HepG2 (cell line): ENCODE results near the gene KIF1C. TPM values are rescaled to one million over a fixed set of nuclear protein-coding genes. Genes with fewer than 3 reads are reported as not detected.

Source experiments
- ATAC-seq: fragments of 200-7000 bp; cut with Tn5 transposase; 3 replicates; pipeline ENCODE4 v1.9.1; 2020; ENCODE audit warnings: mild to moderate bottlenecking, moderate library complexity
- BruUV-seq: library from RNA; stranded (reverse); fragments of 400-500 nt; replicated peaks from 2 replicates; lab custom pipeline; 2021; lab: Mats Ljungman, UMichigan
- CTCF ChIA-PET: fragments of 300-600 bp; formaldehyde crosslinking; extraction: SDS; loops from one replicate; lab custom pipeline; 2021; ENCODE audit warnings: low total read pairs, inconsistent platforms, low intra/inter-chr PET ratio; lab: Yijun Ruan, JAX
- POLR2A ChIA-PET: fragments of 350-600 bp; sonication (Branson Sonifier 250); formaldehyde crosslinking; loops from one replicate; lab custom pipeline; 2020; ENCODE audit warnings: antibody characterized with exemption, inconsistent platforms; lab: Yijun Ruan, JAX
- DNase-seq: peaks from one replicate; pipeline ENCODE4 v3.0.0-alpha.2; 2015; ENCODE audit warnings: low spot score
- FAIRE-seq: peaks from 3 replicates; lab custom pipeline; 2011; peaks lifted over from hg19 to GRCh38; lab: Jason Lieb, UNC
- H2AFZ ChIP-seq: one replicate; pipeline ENCODE4 v1.6.1; 2011; ENCODE audit warnings: low read length, inconsistent platforms
- H3K27ac ChIP-seq: fragments of 300-600 bp; 3 replicates; pipeline ENCODE4 v1.8.0; 2011; ENCODE audit warnings: mixed run types, mild to moderate bottlenecking, mixed read lengths, low read length, inconsistent platforms; ENCODE audit not compliant: insufficient read depth; ENCODE audit errors: extremely low read length
- H3K27me3 ChIP-seq, 2 experiments: fragments of 200-600 bp in 1 of 2; 2 replicates in 1 of 2; 3 replicates in 1 of 2; pipeline versions ENCODE4 v1.6.0 to v1.8.0; 2011; ENCODE audit warnings: low read length in 2 of 2, mild to moderate bottlenecking in 2 of 2, moderate library complexity in 2 of 2, inconsistent platforms in 1 of 2; ENCODE audit not compliant: insufficient read depth in 2 of 2, control insufficient read depth in 1 of 2
- H3K36me3 ChIP-seq, 2 experiments: fragments of 200-600 bp in 1 of 2; replicated peaks in 1 of 2; 2 replicates in 1 of 2; 3 replicates in 1 of 2; pipeline versions ENCODE4 v1.5.1 to v1.8.0; 2011; ENCODE audit warnings: low read length in 2 of 2, inconsistent platforms in 1 of 2; ENCODE audit not compliant: insufficient read depth in 2 of 2, control insufficient read depth in 1 of 2
- H3K4me1 ChIP-seq: 2 replicates; pipeline ENCODE4 v1.5.1; 2012; ENCODE audit warnings: low read length, inconsistent platforms; ENCODE audit not compliant: insufficient read depth
- H3K4me2 ChIP-seq: 2 replicates; pipeline ENCODE4 v1.6.0; 2011; ENCODE audit warnings: low read depth, low read length, inconsistent platforms
- H3K4me3 ChIP-seq, 3 experiments: fragments of 200-600 bp in 1 of 3; sonication (generic), shearing (Covaris generic) in 1 of 3; replicated peaks in 1 of 3; 2 replicates each; pipeline ENCODE4 v1.5.1; 2011 to 2016; ENCODE audit warnings: low read length in 3 of 3, inconsistent platforms in 2 of 3, low read depth in 2 of 3, mild to moderate bottlenecking in 2 of 3, control low read depth in 1 of 3, mixed read lengths in 1 of 3; ENCODE audit not compliant: insufficient read depth in 1 of 3
- H3K79me2 ChIP-seq: one replicate; pipeline ENCODE4 v1.6.1; 2011; ENCODE audit warnings: low read length, inconsistent platforms; ENCODE audit not compliant: insufficient read depth
- H3K9ac ChIP-seq: 2 replicates; pipeline ENCODE4 v1.6.0; 2011; ENCODE audit warnings: mild to moderate bottlenecking, low read depth, low read length, inconsistent platforms; ENCODE audit not compliant: insufficient read depth
- H3K9me3 ChIP-seq: 2 replicates; pipeline ENCODE4 v1.5.1; 2012; ENCODE audit warnings: mild to moderate bottlenecking, low read length
- H4K20me1 ChIP-seq: 2 replicates; pipeline ENCODE4 v1.6.0; 2011; ENCODE audit warnings: inconsistent platforms, mild to moderate bottlenecking, low read length, moderate library complexity; ENCODE audit not compliant: insufficient read depth
- BCLAF1 ChIP-seq: fragments of 450-650 bp; IDR thresholded peaks from 2 replicates; pipeline ENCODE4 v1.6.1; 2017; ENCODE audit warnings: mild to moderate bottlenecking
- CCDC6 ChIP-seq: sonication (generic); formaldehyde crosslinking; IDR thresholded peaks from 2 replicates; pipeline ENCODE4 v1.8.1; 2022; ENCODE audit warnings: mild to moderate bottlenecking, missing genetic modification reagents, moderate library complexity
- FOXO4 ChIP-seq: sonication (generic); formaldehyde crosslinking; conservative IDR thresholded peaks from 2 replicates; pipeline ENCODE4 v1.8.1; 2023; ENCODE audit warnings: missing genetic modification reagents
- HMGXB4 ChIP-seq, 2 experiments: sonication (generic) in 1 of 2; formaldehyde crosslinking in 1 of 2; IDR thresholded peaks; 2 replicates each; pipeline versions ENCODE4 v1.4.0 to v1.6.1; 2018 to 2020; ENCODE audit warnings: missing genetic modification reagents in 2 of 2, borderline replicate concordance in 1 of 2, low read depth in 1 of 2, mild to moderate bottlenecking in 1 of 2, missing biosample characterization in 1 of 2
- ISL2 ChIP-seq: sonication (generic); formaldehyde crosslinking; IDR thresholded peaks from 2 replicates; pipeline ENCODE4 v1.5.0; 2020; ENCODE audit warnings: missing genetic modification reagents
- SNAPC2 ChIP-seq: sonication (generic); formaldehyde crosslinking; IDR thresholded peaks from 2 replicates; pipeline ENCODE4 v1.8.1; 2022; ENCODE audit warnings: mild to moderate bottlenecking, missing genetic modification reagents
- ZNF251 ChIP-seq: sonication (generic); formaldehyde crosslinking; IDR thresholded peaks from 2 replicates; pipeline ENCODE4 v1.9.0; 2021; ENCODE audit warnings: mild to moderate bottlenecking, missing genetic modification reagents
- ZNF557 ChIP-seq: sonication (generic); formaldehyde crosslinking; IDR thresholded peaks from 2 replicates; pipeline ENCODE4 v1.4.0; 2020; ENCODE audit warnings: missing genetic modification reagents
- ZNF558 ChIP-seq: sonication (generic); formaldehyde crosslinking; IDR thresholded peaks from 2 replicates; pipeline ENCODE4 v1.9.0; 2022; ENCODE audit warnings: mild to moderate bottlenecking, missing genetic modification reagents, borderline replicate concordance
- ZNF609 ChIP-seq: sonication (generic); formaldehyde crosslinking; IDR thresholded peaks from 2 replicates; pipeline ENCODE4 v1.4.0; 2020; ENCODE audit warnings: mild to moderate bottlenecking, missing genetic modification reagents, borderline replicate concordance
- ZNF891 ChIP-seq: sonication (generic); formaldehyde crosslinking; IDR thresholded peaks from 2 replicates; pipeline ENCODE4 v1.5.0; 2020; ENCODE audit warnings: mild to moderate bottlenecking, missing genetic modification reagents
- WGBS: methylation state at CpG from one replicate; pipeline ENCODE4 v1.1.6; 2017; ENCODE audit warnings: low lambda C conversion rate; 5-methylcytosine and 5-hydroxymethylcytosine counted together
- in situ Hi-C: cut with HindIII; loops from 2 replicates; pipeline ENCODE4 v1.10.0; 2017; ENCODE audit warnings: low pct_unique_long_range_greater_than_20kb; ENCODE audit not compliant: extremely low pct_ligation_motif_present
- intact Hi-C: fragments of 100-400 bp; cut with micrococcal nuclease; formaldehyde crosslinking; loops from one replicate; pipeline ENCODE4 v1.10.0; 2022; ENCODE audit not compliant: unreplicated experiment
- polyA plus RNA-seq, 8 experiments: library from polyadenylated mRNA; depleted of rRNA in 3 of 8; stranded (reverse) in 7 of 8; unstranded in 1 of 8; fragments of >200 nt; fragmentation: Illumina TruSeq in 4 of 8; extraction: Trizol in 4 of 8; gene quantifications; 2 replicates each; pipeline versions ENCODE4 v1.2.1 to v1.2.3, GENCODE V29; 2011 to 2016; ENCODE audit warnings: low read depth in 4 of 8, missing spikeins in 1 of 8, mixed read lengths in 1 of 8; ENCODE audit not compliant: insufficient read depth in 1 of 8
- total RNA-seq, 5 experiments: library from RNA; depleted of rRNA; stranded (reverse); fragments of >200 nt; fragmentation: Illumina TruSeq; extraction: Trizol; gene quantifications; 2 replicates each; pipeline ENCODE4 v1.2.3, GENCODE V29; 2016; ENCODE audit warnings: low read depth in 1 of 5

KIF1C gene
- total and polyA plus RNA-seq, 2 of the 13 experiments (the other 11 are each of a cell fraction or from before 2014, with no cell fraction given), result 70.0 to 104 TPM

GRCh38 chr17:4968486-4969046, 29.2 kb upstream of the KIF1C start:
- Histone ChIP-seq H3K4me2 (peak overlapping the region; percentile 82), H3K9ac (peak overlapping the region; percentile 91), H3K36me3 (peaks cover 0 to 13% of the 10 kb centered on the region in 2 experiments; a peak in 3 of 5 replicates), H3K4me1 (peaks cover 31% of the 10 kb centered on the region), H3K79me2 (peaks cover 27% of the 10 kb centered on the region), H3K4me3 (peak overlapping the region; percentile 72 to 88 (median 77)), H3K9me3 (no peaks in the 10 kb centered on the region), H3K27me3 (no peaks in the 10 kb centered on the region; a peak in 1 of 5 replicates), H2AFZ (no peak overlapping the region), H4K20me1 (no peaks in the 10 kb centered on the region), H3K27ac (peak overlapping the region; percentile 92)
- 2% methylated on average over 22 of the region's 23 CpGs for WGBS
- ATAC-seq, result no peak
- FAIRE-seq, result no peak
- ChIA-PET POLR2A (interaction anchor here (0.6 to 10.5 kb wide), 14 partner anchors 11 to 401 kb away, joined by 3 to 273 read pairs (median 22); partner anchors contain the start of genes CAMTA2, ENO3, INCA1 and KIF1C), CTCF (no interaction called here)
- no peak for DNase-seq
- TSS peak; percentile 55 for BruUV-seq
- in situ Hi-C loops, result no loop called here
- intact Hi-C loops, result loop anchor here (5.0 to 10.0 kb wide), 2 partner anchors 61 to 254 kb away; partner anchors contain the start of gene ARRB2
- TF ChIP-seq FOXO4 (CRISPR knock-in tag), result 0 out of 2 replicates have a peak, but pooled peaks have one; percentile 88
- TF ChIP-seq BCLAF1, result no peak
- TF ChIP-seq ZNF558 (CRISPR knock-in tag), result peak; percentile 58; the same call in 1 of the 2 replicates
- TF ChIP-seq SNAPC2 (CRISPR knock-in tag), result no peak
- peak; percentile 30; the same call in 1 of the 2 replicates for TF ChIP-seq ZNF251 (CRISPR knock-in tag)
- TF ChIP-seq ISL2, result no peak
- TF ChIP-seq ZNF557 (CRISPR knock-in tag), result 0 out of 2 replicates have a peak, but pooled peaks have one; percentile 34
- 0 out of 2 replicates have a peak, but pooled peaks have one; percentile 53 for TF ChIP-seq ZNF609 (CRISPR knock-in tag)
- TF ChIP-seq ZNF891, result 0 out of 2 replicates have a peak, but pooled peaks have one; percentile 4
- TF ChIP-seq CCDC6, result 0 out of 2 replicates have a peak, but pooled peaks have one; percentile 7
- TF ChIP-seq HMGXB4 (CRISPR knock-in tag; IDR thresholded peaks at IDR 0.05; ENCODE audit: borderline replicate concordance in 1 of 2, low read depth in 1 of 2), result peak in 1 of 2 experiments; percentile 36; a peak in 1 of 4 replicates
